Endodermal cell (in vitro differentiated cells): ENCODE results near the gene HECW1. TPM values are rescaled to one million over a fixed set of nuclear protein-coding genes. Genes with fewer than 3 reads are reported as not detected.
"Not testable (repeated sequence)": the region's sequence is repeated elsewhere in the genome, so short reads cannot be mapped to it uniquely, and the experiment has no call there.

Source experiments
- DNase-seq: peaks from one replicate; pipeline ENCODE4 v3.0.0-alpha.2; 2017
- H3K27ac ChIP-seq: 2 replicates; pipeline ENCODE4 v1.5.1; 2013; ENCODE audit warnings: mild to moderate bottlenecking, low read depth, low read length, moderate library complexity
- H3K27me3 ChIP-seq: 2 replicates; pipeline ENCODE4 v1.6.1; 2013; ENCODE audit warnings: mild to moderate bottlenecking, low read length, moderate library complexity; ENCODE audit not compliant: insufficient read depth, control insufficient read depth, poor library complexity, severe bottlenecking
- H3K36me3 ChIP-seq: 2 replicates; pipeline ENCODE4 v1.7.0; 2013; ENCODE audit warnings: mild to moderate bottlenecking, low read length, moderate library complexity; ENCODE audit not compliant: control insufficient read depth, insufficient read depth
- H3K4me1 ChIP-seq: one replicate; pipeline ENCODE4 v1.7.0; 2013; ENCODE audit warnings: low read length; ENCODE audit not compliant: control insufficient read depth, insufficient read depth
- H3K4me3 ChIP-seq: 2 replicates; pipeline ENCODE4 v1.5.1; 2013; ENCODE audit warnings: mild to moderate bottlenecking, low read length, moderate library complexity
- H3K9ac ChIP-seq: 2 replicates; pipeline ENCODE4 v1.6.1; 2013; ENCODE audit warnings: mild to moderate bottlenecking, low read length, moderate library complexity; ENCODE audit not compliant: poor library complexity, severe bottlenecking; ENCODE audit errors: extremely low read depth
- H3K9me3 ChIP-seq: 2 replicates; pipeline ENCODE4 v1.6.1; 2013; ENCODE audit warnings: mild to moderate bottlenecking, low read length, moderate library complexity; ENCODE audit not compliant: control insufficient read depth
- H3K27ac Mint-ChIP-seq: 2 replicates; pipeline ENCODE4 v1.8.0; 2020; ENCODE audit warnings: mixed read lengths
- H3K27me3 Mint-ChIP-seq: 2 replicates; pipeline ENCODE4 v1.8.0; 2021; ENCODE audit warnings: mild to moderate bottlenecking, mixed read lengths; ENCODE audit not compliant: insufficient read depth
- H3K36me3 Mint-ChIP-seq: 2 replicates; pipeline ENCODE4 v1.8.0; 2020; ENCODE audit warnings: low read depth, mixed read lengths
- H3K4me1 Mint-ChIP-seq: 2 replicates; pipeline ENCODE4 v1.8.0; 2020; ENCODE audit warnings: mixed read lengths
- H3K4me3 Mint-ChIP-seq: 2 replicates; pipeline ENCODE4 v1.8.0; 2020; ENCODE audit warnings: mild to moderate bottlenecking, moderate library complexity, mixed read lengths
- H3K9me3 Mint-ChIP-seq: 2 replicates; pipeline ENCODE4 v1.8.0; 2020; ENCODE audit warnings: mild to moderate bottlenecking, mixed read lengths
- CTCF ChIP-seq: fragments of 200-600 bp; sonication (generic); conservative IDR thresholded peaks from 2 replicates; pipeline ENCODE4 v1.5.0; 2021; ENCODE audit warnings: antibody characterized with exemption, mild to moderate bottlenecking
- WGBS, 2 experiments: methylation state at CpG; one replicate each; pipeline versions ENCODE4 v1.1.5 to v1.1.7; 2013; ENCODE audit warnings: missing lambda C conversion rate in 2 of 2, mixed read lengths in 1 of 2; ENCODE audit not compliant: insufficient coverage in 1 of 2, insufficient read length in 1 of 2; 5-methylcytosine and 5-hydroxymethylcytosine counted together
- total RNA-seq, 2 donors: library from RNA; stranded (reverse); fragmentation: NEBNext Ultra II Directional in 1 of 2; extraction: Animal tissue kit (Norgen Biotek cat#: 25700) in 1 of 2; gene quantifications; 2 replicates in 1 of 2; 3 replicates in 1 of 2; pipeline ENCODE4 v1.2.1, GENCODE V29; 2021

HECW1 gene
- total RNA-seq, 2 donors from 2014 or later = 4.6 to 12.0 TPM

- Histone ChIP-seq H3K27ac (peak within 1 kb of the TSS; percentile 33), H3K9me3 (peaks cover 9% of the 10 kb centered on the region), H3K4me3 (peak within 1 kb of the TSS; percentile 89), H3K9ac (peak within 1 kb of the TSS; percentile 75), H3K27me3 (peaks cover 17% of the 10 kb centered on the region), H3K36me3 (no peaks in the 10 kb centered on the region), H3K4me1 (peaks cover 3% of the 10 kb centered on the region)
- H3K4me3 Mint-ChIP-seq = peak within 1 kb of the TSS; percentile 86
- H3K36me3 Mint-ChIP-seq = no peaks in the 10 kb centered on the region
- TF ChIP-seq CTCF = peak; percentile 93
- DNase-seq = peak; percentile 98
- peaks cover 3% of the 10 kb centered on the region for H3K9me3 Mint-ChIP-seq
- peaks cover 11% of the 10 kb centered on the region for H3K27me3 Mint-ChIP-seq
- peak within 1 kb of the TSS; percentile 86 for H3K27ac Mint-ChIP-seq
- H3K4me1 Mint-ChIP-seq = peaks cover 30% of the 10 kb centered on the region
- WGBS, 2 experiments = 2 to 4% methylated on average over 16 to 83 of the region's 83 CpGs
Measured at GRCh38 chr7:43582503-43583423, 470.3 kb downstream of the HECW1 start, which contains the start of gene STK17A. Gene STK17A, plus strand, starts transcription at chr7:43583108. Its CDS starts 136 bp downstream, at chr7:43583244.

- 0 to 1% methylated on average over 40 to 65 of the region's 66 CpGs for WGBS, 2 experiments
- H3K27ac ChIP-seq = no peak overlapping the region
- peaks cover 17% of the 10 kb centered on the region for H3K27me3 ChIP-seq
- peaks cover 35% of the 10 kb centered on the region for H3K4me1 Mint-ChIP-seq
- peak overlapping the region; percentile 89 for H3K4me3 ChIP-seq
- peak overlapping the region; percentile 86 for H3K4me3 Mint-ChIP-seq
- peak overlapping the region; percentile 86 for H3K27ac Mint-ChIP-seq
- TF ChIP-seq CTCF = peak; percentile 33
- DNase-seq = peak; percentile 81
- peak overlapping the region; percentile 75 for H3K9ac ChIP-seq
- H3K27me3 Mint-ChIP-seq = peaks cover 11% of the 10 kb centered on the region
- H3K9me3 ChIP-seq = peaks cover 9% of the 10 kb centered on the region
- peaks cover 3% of the 10 kb centered on the region for H3K9me3 Mint-ChIP-seq
- no peaks in the 10 kb centered on the region for H3K36me3 ChIP-seq
- no peaks in the 10 kb centered on the region for H3K36me3 Mint-ChIP-seq
- peaks cover 3% of the 10 kb centered on the region for H3K4me1 ChIP-seq
Measured at GRCh38 chr7:43583424-43584194, 471.2 kb downstream of the HECW1 start.

GRCh38 chr7:43584195-43584586 lies 471.7 kb downstream of the HECW1 start:
- Histone ChIP-seq H3K27ac (no peak overlapping the region), H3K27me3 (peaks cover 17% of the 10 kb centered on the region), H3K36me3 (no peaks in the 10 kb centered on the region), H3K9ac (peak overlapping the region; percentile 75), H3K4me1 (peaks cover 3% of the 10 kb centered on the region), H3K9me3 (peaks cover 6% of the 10 kb centered on the region), H3K4me3 (peak overlapping the region; percentile 89)
- Mint-ChIP-seq H3K4me1 (peaks cover 35% of the 10 kb centered on the region), H3K9me3 (peaks cover 3% of the 10 kb centered on the region), H3K27ac (peak overlapping the region; percentile 86), H3K4me3 (peak overlapping the region; percentile 86), H3K27me3 (peaks cover 11% of the 10 kb centered on the region), H3K36me3 (no peaks in the 10 kb centered on the region)
- whole genome bisulfite sequencing, 2 experiments = 17 to 38% methylated on average over 3 to 8 of the region's 8 CpGs
- no peak for TF ChIP-seq CTCF
- peak; percentile 58 for DNase-seq

GRCh38 chr7:43584733-43585132 lies 472.3 kb downstream of the HECW1 start:
- peak overlapping the region; percentile 86 for H3K4me3 Mint-ChIP-seq
- 81 to 89% methylated on average over 10 to 11 of the region's 11 CpGs for WGBS, 2 experiments

More at GRCh38 chr7:43584733-43585132, 472.3 kb downstream of the HECW1 start:
- Histone ChIP-seq H3K27me3 (peaks cover 17% of the 10 kb centered on the region), H3K4me3 (peak overlapping the region; percentile 89)
- H3K9me3 ChIP-seq, H3K27ac Mint-ChIP-seq, H3K9ac ChIP-seq, H3K4me1 ChIP-seq, H3K36me3 ChIP-seq, H3K36me3 Mint-ChIP-seq, H3K27ac ChIP-seq, H3K9me3 Mint-ChIP-seq: not testable (repeated sequence)
- Mint-ChIP-seq H3K27me3 (peaks cover 11% of the 10 kb centered on the region), H3K4me1 (peaks cover 35% of the 10 kb centered on the region)
- peak; percentile 58 for DNase-seq
